ENCODE measurements around the gene AKR1C2. TPM values are rescaled to one million over a fixed set of nuclear protein-coding genes. Genes with fewer than 3 reads are reported as not detected.

The AKR1C2 gene
- total and polyA plus RNA-seq, 9 of the 15 experiments (the other 6 are each of a cell fraction or from before 2014, with no cell fraction given), result 13.8 to 74.0 (median 30.5) TPM

DNA sequence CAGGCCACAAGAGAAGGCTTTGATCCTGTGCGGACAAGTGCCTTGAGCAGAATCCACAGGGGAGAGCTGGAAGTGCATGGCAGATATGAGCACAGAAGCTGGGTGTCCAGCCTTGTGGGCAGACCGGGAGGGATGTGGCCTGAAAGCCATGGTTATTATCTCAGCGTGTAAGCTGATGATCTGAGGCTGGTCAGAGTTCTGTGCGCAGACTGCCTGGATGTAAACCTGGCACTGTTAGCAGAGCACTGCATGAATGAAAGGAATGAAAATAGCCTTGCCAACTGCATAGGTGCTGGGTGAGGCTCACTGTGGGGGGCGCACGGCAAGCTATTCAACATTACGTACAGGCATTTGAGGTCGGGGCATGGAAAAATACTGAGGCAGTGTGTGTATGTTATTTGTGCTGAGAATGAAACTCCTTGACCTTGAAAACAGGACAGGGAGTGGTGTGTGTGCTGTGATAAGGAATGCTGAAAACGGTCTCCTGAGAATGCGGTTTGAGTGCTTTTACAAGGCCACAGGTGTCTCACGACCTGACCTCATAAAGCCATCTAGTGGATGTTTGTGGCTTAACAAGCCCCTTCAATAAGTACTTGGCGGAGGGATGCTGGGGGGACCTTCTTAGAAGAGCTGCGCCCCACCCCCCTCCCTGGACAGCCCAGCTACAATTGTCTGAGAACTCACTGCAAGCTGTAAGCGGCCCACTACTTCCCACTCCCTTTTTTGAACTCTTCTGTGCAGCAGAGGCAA is 21.8 kb downstream of the AKR1C2 start (continued):
- TF ChIP-seq, protein P1, sequence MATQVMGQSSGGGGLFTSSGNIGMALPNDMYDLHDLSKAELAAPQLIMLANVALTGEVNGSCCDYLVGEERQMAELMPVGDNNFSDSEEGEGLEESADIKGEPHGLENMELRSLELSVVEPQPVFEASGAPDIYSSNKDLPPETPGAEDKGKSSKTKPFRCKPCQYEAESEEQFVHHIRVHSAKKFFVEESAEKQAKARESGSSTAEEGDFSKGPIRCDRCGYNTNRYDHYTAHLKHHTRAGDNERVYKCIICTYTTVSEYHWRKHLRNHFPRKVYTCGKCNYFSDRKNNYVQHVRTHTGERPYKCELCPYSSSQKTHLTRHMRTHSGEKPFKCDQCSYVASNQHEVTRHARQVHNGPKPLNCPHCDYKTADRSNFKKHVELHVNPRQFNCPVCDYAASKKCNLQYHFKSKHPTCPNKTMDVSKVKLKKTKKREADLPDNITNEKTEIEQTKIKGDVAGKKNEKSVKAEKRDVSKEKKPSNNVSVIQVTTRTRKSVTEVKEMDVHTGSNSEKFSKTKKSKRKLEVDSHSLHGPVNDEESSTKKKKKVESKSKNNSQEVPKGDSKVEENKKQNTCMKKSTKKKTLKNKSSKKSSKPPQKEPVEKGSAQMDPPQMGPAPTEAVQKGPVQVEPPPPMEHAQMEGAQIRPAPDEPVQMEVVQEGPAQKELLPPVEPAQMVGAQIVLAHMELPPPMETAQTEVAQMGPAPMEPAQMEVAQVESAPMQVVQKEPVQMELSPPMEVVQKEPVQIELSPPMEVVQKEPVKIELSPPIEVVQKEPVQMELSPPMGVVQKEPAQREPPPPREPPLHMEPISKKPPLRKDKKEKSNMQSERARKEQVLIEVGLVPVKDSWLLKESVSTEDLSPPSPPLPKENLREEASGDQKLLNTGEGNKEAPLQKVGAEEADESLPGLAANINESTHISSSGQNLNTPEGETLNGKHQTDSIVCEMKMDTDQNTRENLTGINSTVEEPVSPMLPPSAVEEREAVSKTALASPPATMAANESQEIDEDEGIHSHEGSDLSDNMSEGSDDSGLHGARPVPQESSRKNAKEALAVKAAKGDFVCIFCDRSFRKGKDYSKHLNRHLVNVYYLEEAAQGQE (IDR thresholded peaks at IDR 0.05; ENCODE audit: borderline replicate concordance), result peak; percentile 81
- TF ChIP-seq, protein P1 (CRISPR knock-in tag; IDR thresholded peaks at IDR 0.05; ENCODE audit: low read depth), result no peak
- 0 out of 2 replicates have a peak, but pooled peaks have one; percentile 13 for TF ChIP-seq JUN (IDR thresholded peaks at IDR 0.05; ENCODE audit: borderline replicate concordance, low read depth, low read length)
- TF ChIP-seq JUN (CRISPR knock-in tag; IDR thresholded peaks at IDR 0.05; ENCODE audit: borderline replicate concordance), result no peak
- no peak for TF ChIP-seq ASH1L (IDR thresholded peaks at IDR 0.05; ENCODE audit: borderline replicate concordance, low read depth, partially characterized antibody)
- TF ChIP-seq MECOM (CRISPR knock-in tag; IDR thresholded peaks at IDR 0.05), result no peak
- TF ChIP-seq NR1H2 (CRISPR knock-in tag; IDR thresholded peaks at IDR 0.05), result no peak
- TF ChIP-seq, protein P2, sequence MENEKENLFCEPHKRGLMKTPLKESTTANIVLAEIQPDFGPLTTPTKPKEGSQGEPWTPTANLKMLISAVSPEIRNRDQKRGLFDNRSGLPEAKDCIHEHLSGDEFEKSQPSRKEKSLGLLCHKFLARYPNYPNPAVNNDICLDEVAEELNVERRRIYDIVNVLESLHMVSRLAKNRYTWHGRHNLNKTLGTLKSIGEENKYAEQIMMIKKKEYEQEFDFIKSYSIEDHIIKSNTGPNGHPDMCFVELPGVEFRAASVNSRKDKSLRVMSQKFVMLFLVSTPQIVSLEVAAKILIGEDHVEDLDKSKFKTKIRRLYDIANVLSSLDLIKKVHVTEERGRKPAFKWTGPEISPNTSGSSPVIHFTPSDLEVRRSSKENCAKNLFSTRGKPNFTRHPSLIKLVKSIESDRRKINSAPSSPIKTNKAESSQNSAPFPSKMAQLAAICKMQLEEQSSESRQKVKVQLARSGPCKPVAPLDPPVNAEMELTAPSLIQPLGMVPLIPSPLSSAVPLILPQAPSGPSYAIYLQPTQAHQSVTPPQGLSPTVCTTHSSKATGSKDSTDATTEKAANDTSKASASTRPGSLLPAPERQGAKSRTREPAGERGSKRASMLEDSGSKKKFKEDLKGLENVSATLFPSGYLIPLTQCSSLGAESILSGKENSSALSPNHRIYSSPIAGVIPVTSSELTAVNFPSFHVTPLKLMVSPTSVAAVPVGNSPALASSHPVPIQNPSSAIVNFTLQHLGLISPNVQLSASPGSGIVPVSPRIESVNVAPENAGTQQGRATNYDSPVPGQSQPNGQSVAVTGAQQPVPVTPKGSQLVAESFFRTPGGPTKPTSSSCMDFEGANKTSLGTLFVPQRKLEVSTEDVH (IDR thresholded peaks at IDR 0.05; ENCODE audit: low read depth, partially characterized antibody), result no peak

All from K562 (cell line).